ENCODE results near the gene SUSD1.

DNA sequence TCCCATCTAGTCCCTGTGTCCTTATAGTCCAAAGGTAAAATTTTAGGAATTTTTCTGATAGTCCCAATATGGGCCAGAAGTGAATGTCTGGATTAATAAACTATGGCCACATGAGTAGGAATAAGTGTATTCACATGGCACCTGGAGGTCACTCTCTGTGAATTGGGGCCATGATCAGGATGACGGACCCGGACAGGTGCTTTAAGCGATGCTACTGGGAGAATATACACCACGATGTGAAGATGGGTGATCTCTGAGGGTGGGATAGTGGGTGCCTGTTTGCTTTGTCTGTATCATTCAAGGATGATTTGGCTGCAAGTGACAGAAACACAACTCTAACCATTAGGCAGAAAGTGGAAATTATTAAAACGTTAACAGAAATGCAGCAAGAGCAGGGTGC is 177.3 kb downstream of the SUSD1 start:
- TF ChIP-seq, protein P1, sequence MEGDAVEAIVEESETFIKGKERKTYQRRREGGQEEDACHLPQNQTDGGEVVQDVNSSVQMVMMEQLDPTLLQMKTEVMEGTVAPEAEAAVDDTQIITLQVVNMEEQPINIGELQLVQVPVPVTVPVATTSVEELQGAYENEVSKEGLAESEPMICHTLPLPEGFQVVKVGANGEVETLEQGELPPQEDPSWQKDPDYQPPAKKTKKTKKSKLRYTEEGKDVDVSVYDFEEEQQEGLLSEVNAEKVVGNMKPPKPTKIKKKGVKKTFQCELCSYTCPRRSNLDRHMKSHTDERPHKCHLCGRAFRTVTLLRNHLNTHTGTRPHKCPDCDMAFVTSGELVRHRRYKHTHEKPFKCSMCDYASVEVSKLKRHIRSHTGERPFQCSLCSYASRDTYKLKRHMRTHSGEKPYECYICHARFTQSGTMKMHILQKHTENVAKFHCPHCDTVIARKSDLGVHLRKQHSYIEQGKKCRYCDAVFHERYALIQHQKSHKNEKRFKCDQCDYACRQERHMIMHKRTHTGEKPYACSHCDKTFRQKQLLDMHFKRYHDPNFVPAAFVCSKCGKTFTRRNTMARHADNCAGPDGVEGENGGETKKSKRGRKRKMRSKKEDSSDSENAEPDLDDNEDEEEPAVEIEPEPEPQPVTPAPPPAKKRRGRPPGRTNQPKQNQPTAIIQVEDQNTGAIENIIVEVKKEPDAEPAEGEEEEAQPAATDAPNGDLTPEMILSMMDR (IDR thresholded peaks at IDR 0.05): no peak
- no peak for TF ChIP-seq POLR2A (IDR thresholded peaks at IDR 0.05)
